ENCODE measurements around the gene ABHD1. TPM values are rescaled to one million over a fixed set of nuclear protein-coding genes. Genes with fewer than 3 reads are reported as not detected.

ABHD1 gene
- total and polyA plus RNA-seq, 8 donors = 0.69 to 1.3 (median 1.0) TPM; not detected in 2

GRCh38 chr2:27095745-27096651 lies 27.6 kb upstream of the ABHD1 start:
- no peak for TF ChIP-seq CTCF (IDR thresholded peaks at IDR 0.05)
- H3K27ac ChIP-seq = peak overlapping the region in 1 of 2 donors; percentile 46
- peak in 3 of 4 donors; percentile 62 to 83 (median 71) for DNase-seq
- H3K27me3 ChIP-seq = no peaks in the 10 kb centered on the region
- peak overlapping the region; percentile 12 to 30 for H3K4me3 ChIP-seq
- H3K9me3 ChIP-seq = no peaks in the 10 kb centered on the region
- H3K4me1 ChIP-seq = peaks cover 6 to 17% of the 10 kb centered on the region in 2 donors
- H3K36me3 ChIP-seq = peaks cover 0 to 5% of the 10 kb centered on the region in 2 donors
- intact Hi-C loops (cut with DNase I) = loop anchor here in 1 of 2 donors (10.0 kb wide), 2 partner anchors 109 to 189 kb away; partner anchors contain the start of gene TRIM54
- ATAC-seq = peak; percentile 93

GRCh38 chr2:27096748-27097297 lies 26.8 kb upstream of the ABHD1 start:
- intact Hi-C loops (cut with DNase I) = loop anchor here in 1 of 2 donors (10.0 kb wide), 2 partner anchors 108 to 188 kb away; partner anchors contain the start of gene TRIM54
- Histone ChIP-seq H3K9me3 (no peaks in the 10 kb centered on the region), H3K27me3 (no peaks in the 10 kb centered on the region), H3K36me3 (peaks cover 0 to 5% of the 10 kb centered on the region in 2 donors), H3K27ac (peak overlapping the region in 1 of 2 donors; percentile 46), H3K4me3 (peak overlapping the region in 1 of 2 donors; percentile 30), H3K4me1 (peaks cover 6 to 17% of the 10 kb centered on the region in 2 donors)
- peak; percentile 23 for ATAC-seq
- DNase-seq = no peak
- no peak for TF ChIP-seq CTCF (IDR thresholded peaks at IDR 0.05)

GRCh38 chr2:27097341-27097740 lies 26.3 kb upstream of the ABHD1 start:
- no peak for DNase-seq
- intact Hi-C loops (cut with DNase I) = loop anchor here in 1 of 2 donors (10.0 kb wide), 2 partner anchors 107 to 187 kb away; partner anchors contain the start of gene TRIM54
- Histone ChIP-seq H3K4me1 (peaks cover 6 to 17% of the 10 kb centered on the region in 2 donors), H3K36me3 (peaks cover 0 to 5% of the 10 kb centered on the region in 2 donors), H3K27me3 (no peaks in the 10 kb centered on the region), H3K9me3 (no peaks in the 10 kb centered on the region), H3K4me3 (no peak overlapping the region), H3K27ac (no peak overlapping the region)
- ATAC-seq = no peak
- no peak for TF ChIP-seq CTCF (IDR thresholded peaks at IDR 0.05)

GRCh38 chr2:27099334-27099955 lies 24.2 kb upstream of the ABHD1 start:
- DNase-seq (no peak), ATAC-seq (no peak)
- TF ChIP-seq CTCF (IDR thresholded peaks at IDR 0.05) = no peak
- peaks cover 0 to 9% of the 10 kb centered on the region in 2 donors for H3K27me3 ChIP-seq
- no peaks in the 10 kb centered on the region for H3K9me3 ChIP-seq
- H3K4me3 ChIP-seq = no peak overlapping the region
- peaks cover 0 to 5% of the 10 kb centered on the region in 2 donors for H3K36me3 ChIP-seq
- peaks cover 6 to 17% of the 10 kb centered on the region in 2 donors for H3K4me1 ChIP-seq
- intact Hi-C loops (cut with DNase I) = loop anchor here in 1 of 2 donors (10.0 kb wide), 2 partner anchors 105 to 185 kb away; partner anchors contain the start of gene TRIM54
- no peak overlapping the region for H3K27ac ChIP-seq
